Neural progenitor cell (in vitro differentiated cells): ENCODE measurements around the gene RETN.

Experiments used
- EZH2 ChIP-seq: fragments of 200-600 bp; sonication (generic); IDR thresholded peaks from 2 replicates; pipeline ENCODE4 v1.6.1; 2017; ENCODE audit warnings: antibody characterized with exemption, mild to moderate bottlenecking, moderate library complexity
- EZH2phosphoT487 ChIP-seq: fragments of 200-600 bp; sonication (generic); IDR thresholded peaks from 2 replicates; pipeline ENCODE4 v1.6.1; 2017; ENCODE audit warnings: antibody characterized with exemption
- TF ChIP-seq, protein P1 (sequence below): fragments of 200-600 bp; sonication (generic); IDR thresholded peaks from 2 replicates; pipeline ENCODE4 v1.5.1; 2017; ENCODE audit warnings: antibody characterized with exemption, mild to moderate bottlenecking

GRCh38 chr19:7676854-7677253 lies 8.0 kb downstream of the RETN start, which contains the start of gene MCEMP1:
- TF ChIP-seq, protein P1, sequence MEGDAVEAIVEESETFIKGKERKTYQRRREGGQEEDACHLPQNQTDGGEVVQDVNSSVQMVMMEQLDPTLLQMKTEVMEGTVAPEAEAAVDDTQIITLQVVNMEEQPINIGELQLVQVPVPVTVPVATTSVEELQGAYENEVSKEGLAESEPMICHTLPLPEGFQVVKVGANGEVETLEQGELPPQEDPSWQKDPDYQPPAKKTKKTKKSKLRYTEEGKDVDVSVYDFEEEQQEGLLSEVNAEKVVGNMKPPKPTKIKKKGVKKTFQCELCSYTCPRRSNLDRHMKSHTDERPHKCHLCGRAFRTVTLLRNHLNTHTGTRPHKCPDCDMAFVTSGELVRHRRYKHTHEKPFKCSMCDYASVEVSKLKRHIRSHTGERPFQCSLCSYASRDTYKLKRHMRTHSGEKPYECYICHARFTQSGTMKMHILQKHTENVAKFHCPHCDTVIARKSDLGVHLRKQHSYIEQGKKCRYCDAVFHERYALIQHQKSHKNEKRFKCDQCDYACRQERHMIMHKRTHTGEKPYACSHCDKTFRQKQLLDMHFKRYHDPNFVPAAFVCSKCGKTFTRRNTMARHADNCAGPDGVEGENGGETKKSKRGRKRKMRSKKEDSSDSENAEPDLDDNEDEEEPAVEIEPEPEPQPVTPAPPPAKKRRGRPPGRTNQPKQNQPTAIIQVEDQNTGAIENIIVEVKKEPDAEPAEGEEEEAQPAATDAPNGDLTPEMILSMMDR = no peak
- TF ChIP-seq EZH2 = no peak
- no peak for TF ChIP-seq EZH2phosphoT487
